HCT116 (cell line): ENCODE results near the gene PRKD2. TPM values are rescaled to one million over a fixed set of nuclear protein-coding genes. Genes with fewer than 3 reads are reported as not detected.

Experiments
- ATAC-seq: fragments of 200-7000 bp; cut with Tn5 transposase; 2 replicates; pipeline ENCODE4 v1.9.1; 2020; ENCODE audit warnings: mild to moderate bottlenecking, moderate library complexity
- BruUV-seq: library from RNA; stranded (reverse); fragments of 400-500 nt; replicated peaks from 2 replicates; lab custom pipeline; 2021; lab: Mats Ljungman, UMichigan
- CTCF ChIA-PET: fragments of 300-600 bp; sonication (Branson Sonifier 250); formaldehyde crosslinking; loops from one replicate; lab custom pipeline; 2021; ENCODE audit warnings: antibody characterized with exemption; lab: Charles Lee
- POLR2A ChIA-PET: fragments of 300-600, 350-600 bp; sonication (Branson Sonifier 250); formaldehyde crosslinking; loops from one replicate; lab custom pipeline; 2021; ENCODE audit warnings: antibody characterized with exemption; lab: Charles Lee
- RAD21 ChIA-PET, 2 experiments: fragments of 300-600 bp; sonication (Branson Sonifier 250); formaldehyde crosslinking; loops; one replicate each; lab custom pipeline; 2023; ENCODE audit warnings: low total read pairs in 2 of 2; ENCODE audit not compliant: uncharacterized antibody in 2 of 2, unreplicated experiment in 2 of 2, low non-redundant PET in 1 of 2; lab: Charles Lee
- DNase-seq: peaks from one replicate; pipeline ENCODE4 v3.0.0-alpha.2; 2010; ENCODE audit warnings: low read depth, low spot score
- H2AFZ ChIP-seq: fragments of 200-600 bp; shearing (Covaris generic), sonication (generic); 2 replicates; pipeline ENCODE4 v1.6.1; 2017; ENCODE audit warnings: low read depth, mixed run types, mixed read lengths, antibody characterized with exemption, low read length; ENCODE audit not compliant: poor library complexity, severe bottlenecking
- H3K27ac ChIP-seq: 2 replicates; pipeline ENCODE4 v1.5.1; 2012; ENCODE audit warnings: low read depth, low read length
- H3K27me3 ChIP-seq: fragments of 200-600 bp; sonication (generic); 2 replicates; pipeline ENCODE4 v1.6.1; 2016; ENCODE audit warnings: mixed run types, low read length, mixed read lengths; ENCODE audit not compliant: insufficient read depth
- H3K36me3 ChIP-seq, 2 experiments: fragments of 200-500 bp in 1 of 2; fragments of 200-600 bp in 1 of 2; sonication (Bioruptor generic) in 1 of 2; sonication (generic) in 1 of 2; 2 replicates each; pipeline versions ENCODE4 v1.5.1 to v1.6.1; 2014 to 2016; ENCODE audit warnings: low read length in 2 of 2, inconsistent platforms in 1 of 2, mixed read lengths in 1 of 2, mixed run types in 1 of 2; ENCODE audit not compliant: insufficient read depth in 2 of 2, control insufficient read depth in 1 of 2
- H3K4me1 ChIP-seq, 2 experiments: fragments of 200-600 bp in 1 of 2; sonication (generic) in 1 of 2; 2 replicates each; pipeline versions ENCODE4 v1.5.1 to v1.6.1; 2012 to 2017; ENCODE audit warnings: low read length in 2 of 2, inconsistent platforms in 1 of 2, mild to moderate bottlenecking in 1 of 2, mixed read lengths in 1 of 2, mixed run types in 1 of 2, moderate library complexity in 1 of 2; ENCODE audit not compliant: insufficient read depth in 2 of 2, control insufficient read depth in 1 of 2
- H3K4me2 ChIP-seq: fragments of 200-600 bp; sonication (generic); 2 replicates; pipeline ENCODE4 v1.6.1; 2017; ENCODE audit warnings: mixed run types, low read length, mixed read lengths
- H3K4me3 ChIP-seq, 2 experiments: fragments of 200-600 bp in 1 of 2; sonication (generic) in 1 of 2; replicated peaks in 1 of 2; 2 replicates each; pipeline ENCODE4 v1.5.1; 2011 to 2016; ENCODE audit warnings: low read length in 2 of 2, control low read depth in 1 of 2, low read depth in 1 of 2, mild to moderate bottlenecking in 1 of 2, mixed read lengths in 1 of 2, mixed run types in 1 of 2
- H3K79me2 ChIP-seq: fragments of 200-600 bp; sonication (generic); 2 replicates; pipeline ENCODE4 v1.6.1; 2017; ENCODE audit warnings: mild to moderate bottlenecking, mixed run types, low read length, moderate library complexity, mixed read lengths; ENCODE audit not compliant: insufficient read depth
- H3K9ac ChIP-seq: fragments of 200-600 bp; sonication (generic); 2 replicates; pipeline ENCODE4 v1.6.1; 2016; ENCODE audit warnings: low read length, mixed read lengths
- H3K9me2 ChIP-seq: fragments of 200-600 bp; sonication (generic), shearing (Covaris generic); 2 replicates; pipeline ENCODE4 v1.6.1; 2017; ENCODE audit warnings: mixed run types, mild to moderate bottlenecking, moderate library complexity; ENCODE audit not compliant: insufficient read depth
- H3K9me3 ChIP-seq, 2 experiments: fragments of 200-500 bp in 1 of 2; fragments of 200-600 bp in 1 of 2; sonication (Bioruptor generic) in 1 of 2; sonication (generic) in 1 of 2; 2 replicates each; pipeline ENCODE4 v1.6.1; 2014 to 2017; ENCODE audit warnings: low read length in 2 of 2, mixed read lengths in 2 of 2, inconsistent platforms in 1 of 2, low read depth in 1 of 2, mild to moderate bottlenecking in 1 of 2, mixed run types in 1 of 2, moderate library complexity in 1 of 2; ENCODE audit not compliant: control insufficient read depth in 1 of 2, insufficient read depth in 1 of 2
- H4K20me1 ChIP-seq: fragments of 200-600 bp; sonication (generic), shearing (Covaris generic); 2 replicates; pipeline ENCODE4 v1.6.1; 2017; ENCODE audit warnings: mixed run types, mild to moderate bottlenecking, moderate library complexity; ENCODE audit not compliant: insufficient read depth
- ATF3 ChIP-seq: IDR thresholded peaks from 2 replicates; pipeline ENCODE4 v1.6.1; 2012
- CEBPB ChIP-seq: IDR thresholded peaks from 2 replicates; pipeline ENCODE4 v1.6.1; 2012; ENCODE audit warnings: low read depth
- CTCF ChIP-seq, 3 experiments: fragments of 200-600 bp in 1 of 3; sonication (generic) in 1 of 3; IDR thresholded peaks in 2 of 3; conservative IDR thresholded peaks in 1 of 3; 2 replicates each; pipeline ENCODE4 v1.5.1; 2012 to 2017; ENCODE audit warnings: low read depth in 2 of 3, low read length in 2 of 3, antibody characterized with exemption in 1 of 3, borderline replicate concordance in 1 of 3, control low read depth in 1 of 3, mild to moderate bottlenecking in 1 of 3, mixed read lengths in 1 of 3, mixed run types in 1 of 3, moderate library complexity in 1 of 3; ENCODE audit not compliant: insufficient read depth in 1 of 3
- FOSL1 ChIP-seq: IDR thresholded peaks from 2 replicates; pipeline ENCODE4 v1.6.1; 2012; ENCODE audit warnings: low read depth
- POLR2AphosphoS5 ChIP-seq: IDR thresholded peaks from 2 replicates; pipeline ENCODE4 v1.6.1; 2011; ENCODE audit warnings: mild to moderate bottlenecking, low read depth, low read length, moderate library complexity
- SIN3A ChIP-seq: IDR thresholded peaks from 2 replicates; pipeline ENCODE4 v1.6.1; 2012; ENCODE audit warnings: low read depth
- SP1 ChIP-seq: IDR thresholded peaks from 2 replicates; pipeline ENCODE4 v1.6.1; 2012; ENCODE audit warnings: low read depth
- ZBTB33 ChIP-seq: IDR thresholded peaks from 2 replicates; pipeline ENCODE4 v1.6.1; 2011; ENCODE audit warnings: mild to moderate bottlenecking, low read length, moderate library complexity; ENCODE audit not compliant: insufficient replicate concordance; ENCODE audit errors: extremely low read depth
- intact Hi-C: fragments of 100-400 bp; cut with micrococcal nuclease; formaldehyde crosslinking; loops from 2 replicates; pipeline ENCODE4 v1.10.0; 2022
- total RNA-seq: library from RNA; stranded (reverse); gene quantifications from one replicate; pipeline ENCODE4 v1.2.1, GENCODE V29; 2021; ENCODE audit not compliant: unreplicated experiment

PRKD2 gene
- total RNA-seq, 1 experiment from 2014 or later, result 73.5 TPM

- DNase-seq (peak; percentile 53), ATAC-seq (peak; percentile 89)
- POLR2A ChIA-PET, result interaction anchor here (0.6 kb wide), 1 partner anchor 10 kb away, joined by 3 read pairs; no protein-coding TSS in a partner anchor
- no peaks in the 10 kb centered on the region for H3K27me3 ChIP-seq
- H3K9ac ChIP-seq, result no peak overlapping the region
- TF ChIP-seq POLR2AphosphoS5, result no peak
- peak; percentile 88 for TF ChIP-seq SP1
- no peak for TF ChIP-seq ATF3
- TF ChIP-seq SIN3A, result no peak
- no peak for TF ChIP-seq FOSL1
- TF ChIP-seq CTCF (IDR thresholded peaks at IDR 0.05 in 2 of 3, conservative IDR thresholded peaks at IDR 0.05 in 1 of 3; ENCODE audit: borderline replicate concordance in 1 of 3, insufficient read depth in 1 of 3, low read depth in 2 of 3, low read length in 2 of 3), result no peak
- no peak for TF ChIP-seq ZBTB33
- TF ChIP-seq CEBPB, result no peak
- H3K9me3 ChIP-seq, result no peaks in the 10 kb centered on the region
- CTCF ChIA-PET, result interaction anchor here (1.0 kb wide), 1 partner anchor 12 kb away, joined by 4 read pairs; no protein-coding TSS in a partner anchor
- no peak overlapping the region for H3K4me3 ChIP-seq
- no peak overlapping the region for H3K4me2 ChIP-seq
- H3K79me2 ChIP-seq, result no peaks in the 10 kb centered on the region; the same call in 1 of the 2 replicates
- intact Hi-C loops, result no loop called here
- RAD21 ChIA-PET, result no interaction called here
- no peaks in the 10 kb centered on the region for H3K9me2 ChIP-seq
- peaks cover 8 to 19% of the 10 kb centered on the region in 2 experiments; a peak in 3 of 4 replicates for H3K36me3 ChIP-seq
- no peak overlapping the region for H2AFZ ChIP-seq
- no peak overlapping the region for H3K27ac ChIP-seq
- TSS peak; percentile 67 for BruUV-seq
- H3K4me1 ChIP-seq, result no peaks in the 10 kb centered on the region
- no peaks in the 10 kb centered on the region for H4K20me1 ChIP-seq
Measured at GRCh38 chr19:46674416-46675178, 42.3 kb downstream of the PRKD2 start.
